Sigmoid colon (tissue), 4 donors: ENCODE measurements around the gene KAZN.

Experiments
- EP300 ChIP-seq, 4 donors: sonication (generic); formaldehyde crosslinking; IDR thresholded peaks; one replicate each; pipeline ENCODE4 v1.6.1; 2017; ENCODE audit warnings: antibody characterized with exemption in 4 of 4
- POLR2A ChIP-seq, 2 donors: fragments of 450-650 bp; IDR thresholded peaks; one replicate each; pipeline ENCODE4 v1.6.1; 2016; ENCODE audit warnings: antibody characterized with exemption in 2 of 2, mild to moderate bottlenecking in 2 of 2, moderate library complexity in 2 of 2
- POLR2AphosphoS5 ChIP-seq, 4 donors: sonication (generic); formaldehyde crosslinking; IDR thresholded peaks; one replicate each; pipeline ENCODE4 v1.6.1; 2017; ENCODE audit warnings: antibody characterized with exemption in 4 of 4
- TF ChIP-seq, protein P1 (sequence below), 4 experiments: fragments of 450-650 bp in 3 of 4; fragments of 200-600 bp in 1 of 4; IDR thresholded peaks; one replicate each; pipeline ENCODE4 v1.5.1; 2016 to 2019; ENCODE audit warnings: antibody characterized with exemption in 4 of 4, mild to moderate bottlenecking in 3 of 4, moderate library complexity in 2 of 4

GRCh38 chr1:14930247-14930965, 331.9 kb downstream of the KAZN start:
- no peak for TF ChIP-seq POLR2A (IDR thresholded peaks at IDR 0.05)
- no peak for TF ChIP-seq EP300 (IDR thresholded peaks at IDR 0.05)
- TF ChIP-seq POLR2AphosphoS5 (IDR thresholded peaks at IDR 0.05), result no peak
- TF ChIP-seq, protein P1, sequence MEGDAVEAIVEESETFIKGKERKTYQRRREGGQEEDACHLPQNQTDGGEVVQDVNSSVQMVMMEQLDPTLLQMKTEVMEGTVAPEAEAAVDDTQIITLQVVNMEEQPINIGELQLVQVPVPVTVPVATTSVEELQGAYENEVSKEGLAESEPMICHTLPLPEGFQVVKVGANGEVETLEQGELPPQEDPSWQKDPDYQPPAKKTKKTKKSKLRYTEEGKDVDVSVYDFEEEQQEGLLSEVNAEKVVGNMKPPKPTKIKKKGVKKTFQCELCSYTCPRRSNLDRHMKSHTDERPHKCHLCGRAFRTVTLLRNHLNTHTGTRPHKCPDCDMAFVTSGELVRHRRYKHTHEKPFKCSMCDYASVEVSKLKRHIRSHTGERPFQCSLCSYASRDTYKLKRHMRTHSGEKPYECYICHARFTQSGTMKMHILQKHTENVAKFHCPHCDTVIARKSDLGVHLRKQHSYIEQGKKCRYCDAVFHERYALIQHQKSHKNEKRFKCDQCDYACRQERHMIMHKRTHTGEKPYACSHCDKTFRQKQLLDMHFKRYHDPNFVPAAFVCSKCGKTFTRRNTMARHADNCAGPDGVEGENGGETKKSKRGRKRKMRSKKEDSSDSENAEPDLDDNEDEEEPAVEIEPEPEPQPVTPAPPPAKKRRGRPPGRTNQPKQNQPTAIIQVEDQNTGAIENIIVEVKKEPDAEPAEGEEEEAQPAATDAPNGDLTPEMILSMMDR (IDR thresholded peaks at IDR 0.05), result no peak
